A673 (cell line): ENCODE data around the gene DLK2. TPM values are rescaled to one million over a fixed set of nuclear protein-coding genes. Genes with fewer than 3 reads are reported as not detected.

Source experiments
- BruUV-seq: library from RNA; stranded (reverse); fragments of 400-500 nt; replicated peaks from 2 replicates; lab custom pipeline; 2021; lab: Mats Ljungman, UMichigan
- CTCF ChIA-PET: fragments of 300-600 bp; sonication (Branson Sonifier 250); formaldehyde crosslinking; loops from one replicate; lab custom pipeline; 2022; ENCODE audit warnings: antibody characterized with exemption; lab: Charles Lee
- POLR2A ChIA-PET: fragments of 300-600 bp; sonication (Branson Sonifier 250); formaldehyde crosslinking; loops from one replicate; lab custom pipeline; 2022; ENCODE audit warnings: antibody characterized with exemption; ENCODE audit not compliant: low non-redundant PET; lab: Charles Lee
- DNase-seq: peaks from one replicate; pipeline ENCODE4 v3.0.0-alpha.2; 2015; ENCODE audit warnings: low spot score
- H3K27ac ChIP-seq: fragments of 200-600 bp; sonication (generic); 2 replicates; pipeline ENCODE4 v1.5.1; 2016; ENCODE audit warnings: mixed run types, low read depth, mild to moderate bottlenecking, mixed read lengths, antibody characterized with exemption, low read length; ENCODE audit not compliant: poor library complexity, severe bottlenecking
- H3K27me3 ChIP-seq: fragments of 200-600 bp; sonication (generic); replicated peaks from 2 replicates; pipeline ENCODE4 v1.6.1; 2017; ENCODE audit warnings: mixed run types, low read depth, mild to moderate bottlenecking, mixed read lengths, antibody characterized with exemption, low read length; ENCODE audit not compliant: insufficient read depth, poor library complexity
- H3K36me3 ChIP-seq: fragments of 200-600 bp; sonication (generic); 2 replicates; pipeline ENCODE4 v1.6.1; 2016; ENCODE audit warnings: mixed run types, mild to moderate bottlenecking, mixed read lengths, antibody characterized with exemption, low read length; ENCODE audit not compliant: insufficient read depth, poor library complexity, severe bottlenecking
- H3K4me1 ChIP-seq: fragments of 200-600 bp; sonication (generic); 2 replicates; pipeline ENCODE4 v1.6.1; 2017; ENCODE audit warnings: mixed run types, mild to moderate bottlenecking, mixed read lengths, antibody characterized with exemption, low read length; ENCODE audit not compliant: insufficient read depth, poor library complexity, severe bottlenecking
- H3K4me3 ChIP-seq: fragments of 200-600 bp; sonication (generic); 2 replicates; pipeline ENCODE4 v1.5.1; 2016; ENCODE audit warnings: low read depth, mixed run types, mild to moderate bottlenecking, mixed read lengths, low read length; ENCODE audit not compliant: poor library complexity, severe bottlenecking
- H3K9me3 ChIP-seq: fragments of 200-600 bp; sonication (generic); 2 replicates; pipeline ENCODE4 v1.6.1; 2016; ENCODE audit warnings: mixed run types, low read depth, mild to moderate bottlenecking, mixed read lengths, antibody characterized with exemption, low read length; ENCODE audit not compliant: poor library complexity, severe bottlenecking
- EZH2 ChIP-seq: fragments of 200-600 bp; sonication (generic); IDR thresholded peaks from 2 replicates; pipeline ENCODE4 v1.6.1; 2017; ENCODE audit warnings: borderline replicate concordance, low read depth, mild to moderate bottlenecking, mixed read lengths, antibody characterized with exemption, low read length; ENCODE audit not compliant: poor library complexity, severe bottlenecking
- intact Hi-C: fragments of 100-400 bp; cut with micrococcal nuclease; formaldehyde crosslinking; loops from one replicate; pipeline ENCODE4 v1.10.0; 2022; ENCODE audit not compliant: unreplicated experiment
- total RNA-seq: library from RNA; stranded (reverse); gene quantifications from 2 replicates; pipeline ENCODE4 v1.2.3, GENCODE V29; 2021
- TF ChIP-seq, protein P1 (sequence below): fragments of 300-800, 200-600 bp; sonication (generic); conservative IDR thresholded peaks from 2 replicates; pipeline ENCODE4 v1.5.1; 2017; ENCODE audit warnings: low read depth, mild to moderate bottlenecking, antibody characterized with exemption, low read length, moderate library complexity, mixed read lengths

Gene DLK2
- total RNA-seq, 1 experiment from 2014 or later: 0.67 TPM

DNA sequence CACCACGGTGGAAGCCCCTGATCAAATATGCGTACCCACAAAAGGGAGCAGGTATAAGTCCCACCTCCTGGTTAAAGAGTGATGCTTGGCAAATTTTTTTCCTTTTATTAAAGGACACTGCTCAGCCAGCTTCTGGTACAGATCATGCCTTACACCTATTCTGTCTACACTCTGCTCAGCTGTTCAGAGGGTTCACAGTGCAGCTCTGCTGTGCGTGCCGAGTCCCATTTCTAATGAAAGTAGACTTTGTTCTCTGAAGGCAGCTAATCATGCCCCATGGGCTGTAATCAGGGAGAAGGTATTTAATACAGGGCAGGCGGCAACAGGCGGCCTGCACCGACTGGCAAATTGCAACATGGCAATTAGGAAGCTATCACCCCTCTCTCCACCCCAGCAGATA lies 38.5 kb upstream of the DLK2 start:
- POLR2A ChIA-PET: no interaction called here
- intact Hi-C loops: no loop called here
- CTCF ChIA-PET: no interaction called here
- H3K36me3 ChIP-seq: peaks cover 6% of the 10 kb centered on the region
- H3K4me1 ChIP-seq: peaks cover 44% of the 10 kb centered on the region
- no peaks in the 10 kb centered on the region for H3K9me3 ChIP-seq
- no peak overlapping the region for H3K4me3 ChIP-seq
- TF ChIP-seq, protein P1, sequence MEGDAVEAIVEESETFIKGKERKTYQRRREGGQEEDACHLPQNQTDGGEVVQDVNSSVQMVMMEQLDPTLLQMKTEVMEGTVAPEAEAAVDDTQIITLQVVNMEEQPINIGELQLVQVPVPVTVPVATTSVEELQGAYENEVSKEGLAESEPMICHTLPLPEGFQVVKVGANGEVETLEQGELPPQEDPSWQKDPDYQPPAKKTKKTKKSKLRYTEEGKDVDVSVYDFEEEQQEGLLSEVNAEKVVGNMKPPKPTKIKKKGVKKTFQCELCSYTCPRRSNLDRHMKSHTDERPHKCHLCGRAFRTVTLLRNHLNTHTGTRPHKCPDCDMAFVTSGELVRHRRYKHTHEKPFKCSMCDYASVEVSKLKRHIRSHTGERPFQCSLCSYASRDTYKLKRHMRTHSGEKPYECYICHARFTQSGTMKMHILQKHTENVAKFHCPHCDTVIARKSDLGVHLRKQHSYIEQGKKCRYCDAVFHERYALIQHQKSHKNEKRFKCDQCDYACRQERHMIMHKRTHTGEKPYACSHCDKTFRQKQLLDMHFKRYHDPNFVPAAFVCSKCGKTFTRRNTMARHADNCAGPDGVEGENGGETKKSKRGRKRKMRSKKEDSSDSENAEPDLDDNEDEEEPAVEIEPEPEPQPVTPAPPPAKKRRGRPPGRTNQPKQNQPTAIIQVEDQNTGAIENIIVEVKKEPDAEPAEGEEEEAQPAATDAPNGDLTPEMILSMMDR: no peak
- no peak for TF ChIP-seq EZH2
- H3K27ac ChIP-seq: no peak overlapping the region
- no peaks in the 10 kb centered on the region for H3K27me3 ChIP-seq
- BruUV-seq: no TSS peak
- no peak for DNase-seq

DNA sequence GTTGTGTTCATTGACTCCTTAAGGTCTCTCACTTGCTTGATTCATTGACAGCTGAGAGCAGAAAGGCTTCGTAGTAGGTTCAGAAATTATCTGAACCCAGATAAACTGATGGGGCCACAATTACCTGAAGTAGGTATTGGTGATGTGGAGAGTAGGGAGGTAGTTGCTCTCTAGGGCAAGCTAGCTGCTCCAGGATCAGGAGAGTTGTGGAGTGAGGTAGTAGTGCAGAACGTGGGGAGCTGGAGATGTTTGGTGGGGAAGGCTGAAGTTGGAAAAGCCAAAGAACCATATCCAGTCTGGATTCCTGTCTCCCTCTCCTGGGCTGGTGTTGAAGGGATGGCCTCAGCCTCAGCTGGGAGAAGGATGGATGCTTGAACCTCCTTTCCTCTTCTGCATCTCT lies 37.9 kb upstream of the DLK2 start:
- intact Hi-C loops: no loop called here
- Histone ChIP-seq H3K27me3 (no peaks in the 10 kb centered on the region), H3K4me1 (peaks cover 48% of the 10 kb centered on the region), H3K27ac (peak overlapping the region; percentile 56), H3K4me3 (no peak overlapping the region), H3K36me3 (peaks cover 2% of the 10 kb centered on the region), H3K9me3 (no peaks in the 10 kb centered on the region)
- TF ChIP-seq EZH2: no peak
- TF ChIP-seq, protein P1: no peak
- no TSS peak for BruUV-seq
- CTCF ChIA-PET: interaction anchor here (0.6 to 1.6 kb wide), 2 partner anchors 15 to 17 kb away, joined by 3 to 5 read pairs; partner anchors contain the start of gene LRRC73
- DNase-seq: no peak
- POLR2A ChIA-PET: no interaction called here

GRCh38 chr6:43492673-43493072 lies 37.3 kb upstream of the DLK2 start:
- Histone ChIP-seq H3K4me1 (peaks cover 48% of the 10 kb centered on the region), H3K27me3 (no peaks in the 10 kb centered on the region), H3K4me3 (peak overlapping the region; percentile 18), H3K27ac (peak overlapping the region; percentile 56), H3K9me3 (no peaks in the 10 kb centered on the region), H3K36me3 (no peaks in the 10 kb centered on the region)
- TF ChIP-seq, protein P1: no peak
- TF ChIP-seq EZH2: no peak
- no peak for DNase-seq
- CTCF ChIA-PET: interaction anchor here (0.6 to 1.6 kb wide), 3 partner anchors 14 to 17 kb away, joined by 3 to 5 read pairs (median 3); partner anchors contain the start of gene LRRC73
- POLR2A ChIA-PET: no interaction called here
- BruUV-seq: no TSS peak
- intact Hi-C loops: no loop called here
